Neural progenitor cell (in vitro differentiated cells): ENCODE measurements around the gene BEAN1. TPM values are rescaled to one million over a fixed set of nuclear protein-coding genes. Genes with fewer than 3 reads are reported as not detected.

Experiments used
- DNase-seq: peaks from one replicate; pipeline ENCODE4 v3.0.0-alpha.2; 2016; ENCODE audit warnings: low spot score
- H2AFZ ChIP-seq: fragments of 200-600 bp; sonication (generic); replicated peaks from 2 replicates; pipeline ENCODE4 v1.6.1; 2016; ENCODE audit warnings: antibody characterized with exemption
- H3F3A ChIP-seq: fragments of 200-600 bp; sonication (generic); 2 replicates; pipeline ENCODE4 v1.6.1; 2016; ENCODE audit warnings: antibody characterized with exemption, low read depth
- H3K27ac ChIP-seq: fragments of 200-600 bp; sonication (generic); 2 replicates; pipeline ENCODE4 v1.5.1; 2016; ENCODE audit warnings: mild to moderate bottlenecking
- H3K27me3 ChIP-seq: fragments of 200-600 bp; sonication (generic); 2 replicates; pipeline ENCODE4 v1.6.1; 2016; ENCODE audit warnings: mild to moderate bottlenecking, moderate library complexity
- H3K36me3 ChIP-seq: fragments of 200-600 bp; sonication (generic); 2 replicates; pipeline ENCODE4 v1.5.1; 2016
- H3K4me1 ChIP-seq: fragments of 200-600 bp; sonication (generic); 2 replicates; pipeline ENCODE4 v1.6.1; 2016; ENCODE audit warnings: mixed run types
- H3K4me2 ChIP-seq: fragments of 200-600 bp; sonication (generic); 2 replicates; pipeline ENCODE4 v1.6.1; 2016
- H3K4me3 ChIP-seq: fragments of 200-600 bp; sonication (generic); 2 replicates; pipeline ENCODE4 v1.5.1; 2016
- H3K79me2 ChIP-seq: fragments of 200-600 bp; sonication (generic); 2 replicates; pipeline ENCODE4 v1.6.1; 2016; ENCODE audit warnings: low read depth
- H3K9ac ChIP-seq: fragments of 200-600 bp; sonication (generic); 2 replicates; pipeline ENCODE4 v1.6.1; 2016
- H3K9me3 ChIP-seq: fragments of 200-600 bp; sonication (generic); 2 replicates; pipeline ENCODE4 v1.5.1; 2016; ENCODE audit warnings: low read depth
- H4K20me1 ChIP-seq: fragments of 200-600 bp; sonication (generic); 2 replicates; pipeline ENCODE4 v1.6.1; 2016; ENCODE audit warnings: low read depth
- H3K27ac Mint-ChIP-seq: 3 replicates; pipeline ENCODE4 v1.8.0; 2021; ENCODE audit warnings: mixed read lengths
- H3K27me3 Mint-ChIP-seq: 2 replicates; pipeline ENCODE4 v1.8.0; 2022; ENCODE audit warnings: low read depth, mild to moderate bottlenecking, inconsistent platforms, moderate library complexity, mixed read lengths; ENCODE audit not compliant: insufficient read depth
- H3K36me3 Mint-ChIP-seq: 3 replicates; pipeline ENCODE4 v1.8.0; 2021; ENCODE audit warnings: mixed read lengths
- H3K4me1 Mint-ChIP-seq: 3 replicates; pipeline ENCODE4 v1.8.0; 2021; ENCODE audit warnings: mixed read lengths
- H3K4me3 Mint-ChIP-seq: 3 replicates; pipeline ENCODE4 v1.8.0; 2021; ENCODE audit warnings: mild to moderate bottlenecking, moderate library complexity, mixed read lengths
- H3K9me3 Mint-ChIP-seq: 3 replicates; pipeline ENCODE4 v1.8.0; 2020; ENCODE audit warnings: mixed read lengths
- EZH2 ChIP-seq: fragments of 200-600 bp; sonication (generic); IDR thresholded peaks from 2 replicates; pipeline ENCODE4 v1.6.1; 2017; ENCODE audit warnings: antibody characterized with exemption, mild to moderate bottlenecking, moderate library complexity
- EZH2phosphoT487 ChIP-seq: fragments of 200-600 bp; sonication (generic); IDR thresholded peaks from 2 replicates; pipeline ENCODE4 v1.6.1; 2017; ENCODE audit warnings: antibody characterized with exemption
- total RNA-seq: library from RNA; depleted of rRNA; stranded (reverse); fragments of >200 nt; gene quantifications from 2 replicates; pipeline ENCODE4 v1.2.3, GENCODE V29; 2015; ENCODE audit warnings: low replicate concordance
- TF ChIP-seq, protein P1 (sequence below): fragments of 200-600 bp; sonication (generic); IDR thresholded peaks from 2 replicates; pipeline ENCODE4 v1.5.1; 2017; ENCODE audit warnings: antibody characterized with exemption, mild to moderate bottlenecking

The BEAN1 gene
- total RNA-seq, 1 donor from 2014 or later, result 0.32 TPM

DNA sequence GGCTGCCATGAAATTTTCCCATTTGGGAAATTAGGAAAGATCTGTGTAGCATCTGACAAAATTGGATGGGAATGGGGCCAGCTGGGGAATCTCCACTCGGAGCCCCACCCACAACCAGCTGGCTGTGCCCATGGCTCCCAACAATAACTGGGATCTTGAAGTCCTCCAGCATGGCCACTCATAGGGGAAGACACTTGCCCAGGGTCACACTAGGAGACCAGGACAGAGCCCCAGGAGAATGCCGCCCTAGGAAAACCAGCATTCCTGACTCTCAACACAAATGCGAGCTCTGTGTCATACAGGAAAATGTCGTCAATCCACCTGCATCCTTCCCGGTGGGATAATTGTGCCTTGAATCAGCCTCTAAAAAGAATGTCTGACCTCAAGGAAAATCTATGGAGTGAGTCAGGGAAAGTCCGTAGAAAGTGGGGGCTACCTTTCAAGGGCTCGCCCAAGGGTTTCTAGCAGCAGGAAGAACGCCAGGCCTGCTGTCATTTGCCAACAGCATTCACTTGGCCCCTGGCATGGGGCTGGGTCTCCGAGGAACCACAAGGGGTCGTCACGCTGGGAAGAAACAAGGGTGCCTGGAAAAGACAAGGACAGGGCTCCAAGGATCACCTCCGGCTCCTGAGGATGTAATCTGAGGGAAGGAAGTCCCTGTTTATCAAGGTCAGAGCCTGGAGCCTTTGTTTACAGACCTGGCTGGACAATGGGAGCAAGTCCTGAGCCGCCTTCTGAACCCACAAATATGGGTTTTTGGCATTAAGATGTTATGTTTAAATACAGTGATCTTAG is 44.7 kb upstream of the BEAN1 start:
- H3F3A ChIP-seq, result no peaks in the 10 kb centered on the region
- H3K4me3 ChIP-seq, result no peak overlapping the region
- Mint-ChIP-seq H3K27me3 (peaks cover 13% of the 10 kb centered on the region), H3K4me3 (no peak overlapping the region), H3K4me1 (peaks cover 10% of the 10 kb centered on the region), H3K36me3 (peaks cover 3% of the 10 kb centered on the region), H3K9me3 (peaks cover 8% of the 10 kb centered on the region), H3K27ac (no peak overlapping the region)
- no peak overlapping the region for H3K27ac ChIP-seq
- no peaks in the 10 kb centered on the region for H3K36me3 ChIP-seq
- TF ChIP-seq EZH2phosphoT487, result no peak
- TF ChIP-seq, protein P1, sequence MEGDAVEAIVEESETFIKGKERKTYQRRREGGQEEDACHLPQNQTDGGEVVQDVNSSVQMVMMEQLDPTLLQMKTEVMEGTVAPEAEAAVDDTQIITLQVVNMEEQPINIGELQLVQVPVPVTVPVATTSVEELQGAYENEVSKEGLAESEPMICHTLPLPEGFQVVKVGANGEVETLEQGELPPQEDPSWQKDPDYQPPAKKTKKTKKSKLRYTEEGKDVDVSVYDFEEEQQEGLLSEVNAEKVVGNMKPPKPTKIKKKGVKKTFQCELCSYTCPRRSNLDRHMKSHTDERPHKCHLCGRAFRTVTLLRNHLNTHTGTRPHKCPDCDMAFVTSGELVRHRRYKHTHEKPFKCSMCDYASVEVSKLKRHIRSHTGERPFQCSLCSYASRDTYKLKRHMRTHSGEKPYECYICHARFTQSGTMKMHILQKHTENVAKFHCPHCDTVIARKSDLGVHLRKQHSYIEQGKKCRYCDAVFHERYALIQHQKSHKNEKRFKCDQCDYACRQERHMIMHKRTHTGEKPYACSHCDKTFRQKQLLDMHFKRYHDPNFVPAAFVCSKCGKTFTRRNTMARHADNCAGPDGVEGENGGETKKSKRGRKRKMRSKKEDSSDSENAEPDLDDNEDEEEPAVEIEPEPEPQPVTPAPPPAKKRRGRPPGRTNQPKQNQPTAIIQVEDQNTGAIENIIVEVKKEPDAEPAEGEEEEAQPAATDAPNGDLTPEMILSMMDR, result no peak
- no peak for TF ChIP-seq EZH2
- no peak overlapping the region for H3K9ac ChIP-seq
- H3K79me2 ChIP-seq, result no peaks in the 10 kb centered on the region
- no peak overlapping the region for H2AFZ ChIP-seq
- no peaks in the 10 kb centered on the region for H3K4me1 ChIP-seq
- no peaks in the 10 kb centered on the region for H3K9me3 ChIP-seq
- H3K4me2 ChIP-seq, result no peak overlapping the region
- H3K27me3 ChIP-seq, result no peaks in the 10 kb centered on the region
- no peak for DNase-seq
- H4K20me1 ChIP-seq, result no peaks in the 10 kb centered on the region

DNA sequence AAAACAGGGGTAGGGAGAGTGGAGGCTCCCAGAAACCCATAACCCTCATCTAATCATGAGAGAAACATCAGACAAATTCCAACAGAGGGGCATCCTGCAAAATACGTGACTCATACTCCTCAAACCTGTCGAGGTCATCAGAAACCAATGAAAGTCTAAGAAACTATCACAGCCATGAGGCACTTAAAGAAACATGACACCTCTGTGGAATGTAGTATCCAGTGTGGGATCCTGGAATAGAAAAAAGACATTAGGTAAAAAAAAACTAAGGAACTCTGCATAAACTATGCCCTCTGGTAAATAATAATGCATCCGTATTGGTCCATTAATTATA is 44.2 kb upstream of the BEAN1 start:
- H2AFZ ChIP-seq, result no peak overlapping the region
- H3K27ac ChIP-seq, result no peak overlapping the region
- Mint-ChIP-seq H3K36me3 (peaks cover 3% of the 10 kb centered on the region), H3K27me3 (peaks cover 12% of the 10 kb centered on the region), H3K4me3 (no peak overlapping the region), H3K27ac (no peak overlapping the region), H3K9me3 (peaks cover 8% of the 10 kb centered on the region), H3K4me1 (peaks cover 10% of the 10 kb centered on the region)
- no peaks in the 10 kb centered on the region for H3K9me3 ChIP-seq
- TF ChIP-seq EZH2 (no peak), EZH2phosphoT487 (no peak)
- TF ChIP-seq, protein P1, result no peak
- no peaks in the 10 kb centered on the region for H4K20me1 ChIP-seq
- no peaks in the 10 kb centered on the region for H3K79me2 ChIP-seq
- H3K4me1 ChIP-seq, result no peaks in the 10 kb centered on the region
- H3K9ac ChIP-seq, result no peak overlapping the region
- H3K4me2 ChIP-seq, result no peak overlapping the region
- H3F3A ChIP-seq, result no peaks in the 10 kb centered on the region
- DNase-seq, result no peak
- H3K36me3 ChIP-seq, result no peaks in the 10 kb centered on the region
- no peak overlapping the region for H3K4me3 ChIP-seq
- no peaks in the 10 kb centered on the region for H3K27me3 ChIP-seq

DNA sequence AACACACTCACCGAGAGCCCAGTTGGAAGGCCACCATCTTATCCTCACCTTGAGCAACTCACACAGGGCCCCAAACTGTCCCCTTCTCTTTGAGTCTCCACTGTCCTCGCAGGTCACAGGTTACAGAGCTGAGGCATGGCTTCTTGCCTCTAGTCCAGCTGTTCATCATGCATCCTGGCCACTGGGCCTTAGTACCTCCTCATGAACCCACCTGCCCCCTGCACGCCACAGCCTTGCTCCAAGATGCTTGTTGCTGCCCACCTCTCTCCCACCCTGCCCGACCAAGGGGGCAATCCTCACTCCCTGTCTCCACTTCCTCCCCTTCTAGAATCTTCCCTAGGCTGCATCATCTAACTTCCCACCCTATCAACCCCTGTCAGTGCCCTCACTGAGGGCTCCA is 43.5 kb upstream of the BEAN1 start:
- Mint-ChIP-seq H3K4me1 (peaks cover 14% of the 10 kb centered on the region), H3K27me3 (peaks cover 9% of the 10 kb centered on the region), H3K27ac (no peak overlapping the region), H3K36me3 (peaks cover 3% of the 10 kb centered on the region), H3K4me3 (no peak overlapping the region), H3K9me3 (peaks cover 8% of the 10 kb centered on the region)
- Histone ChIP-seq H3K9me3 (no peaks in the 10 kb centered on the region), H3K36me3 (no peaks in the 10 kb centered on the region), H3F3A (no peaks in the 10 kb centered on the region), H3K27me3 (no peaks in the 10 kb centered on the region), H2AFZ (no peak overlapping the region), H3K27ac (no peak overlapping the region), H3K9ac (no peak overlapping the region), H3K4me1 (no peaks in the 10 kb centered on the region), H3K4me2 (no peak overlapping the region), H4K20me1 (no peaks in the 10 kb centered on the region), H3K4me3 (no peak overlapping the region), H3K79me2 (no peaks in the 10 kb centered on the region)
- TF ChIP-seq, protein P1, result no peak
- TF ChIP-seq EZH2 (no peak), EZH2phosphoT487 (no peak)
- no peak for DNase-seq
